Kidney (tissue), 11 donors: ENCODE results near the gene HIC2. TPM values are rescaled to one million over a fixed set of nuclear protein-coding genes. Genes with fewer than 3 reads are reported as not detected.
"Not testable (repeated sequence)": the region's sequence is repeated elsewhere in the genome, so short reads cannot be mapped to it uniquely, and the experiment has no call there.

Source experiments
- DNase-seq, 5 donors: peaks; one replicate each; pipeline ENCODE4 v3.0.0-alpha.2; 2013 to 2020
- FAIRE-seq: peaks from 2 replicates; lab custom pipeline; 2012; peaks lifted over from hg19 to GRCh38; lab: Jason Lieb, UNC
- H3K27ac ChIP-seq, 2 donors: one replicate each; pipeline ENCODE4 v1.7.0; 2013; ENCODE audit warnings: low read depth in 2 of 2, low read length in 2 of 2, inconsistent platforms in 1 of 2
- H3K27me3 ChIP-seq: one replicate; pipeline ENCODE4 v1.7.1; 2013; ENCODE audit warnings: low read length, inconsistent platforms; ENCODE audit not compliant: control insufficient read depth, insufficient read depth
- H3K36me3 ChIP-seq, 3 donors: one replicate each; pipeline versions ENCODE4 v1.7.0 to v1.7.1; 2013; ENCODE audit warnings: low read length in 3 of 3, control low read depth in 1 of 3, inconsistent platforms in 1 of 3; ENCODE audit not compliant: insufficient read depth in 3 of 3, control insufficient read depth in 2 of 3
- H3K4me1 ChIP-seq, 3 donors: one replicate each; pipeline versions ENCODE4 v1.7.0 to v1.7.1; 2013; ENCODE audit warnings: low read length in 3 of 3, inconsistent platforms in 1 of 3, low read depth in 1 of 3; ENCODE audit not compliant: control insufficient read depth in 2 of 3, insufficient read depth in 2 of 3
- H3K4me3 ChIP-seq, 3 donors: one replicate each; pipeline versions ENCODE4 v1.7.0 to v1.8.1; 2013; ENCODE audit warnings: low read length in 3 of 3, control low read depth in 1 of 3, inconsistent platforms in 1 of 3
- H3K9ac ChIP-seq, 3 donors: one replicate each; pipeline versions ENCODE4 v1.7.0 to v1.7.1; 2013; ENCODE audit warnings: low read length in 3 of 3, control low read depth in 1 of 3, inconsistent platforms in 1 of 3
- H3K9me3 ChIP-seq, 3 donors: one replicate each; pipeline versions ENCODE4 v1.7.0 to v1.7.1; 2013; ENCODE audit warnings: low read length in 3 of 3, control low read depth in 1 of 3, inconsistent platforms in 1 of 3; ENCODE audit not compliant: control insufficient read depth in 2 of 3, insufficient read depth in 1 of 3
- intact Hi-C: fragments of 100-400 bp; cut with DNase I; formaldehyde crosslinking; loops from one replicate; pipeline ENCODE4 v1.11.1; 2022
- polyA plus RNA-seq: library from polyadenylated mRNA; stranded (reverse); fragments of 350-450 nt; fragmentation: Illumina TruSeq; extraction: RNeasy Lipid Tissue Mini Kit (QIAGEN cat#74804); gene quantifications from one replicate; pipeline ENCODE4 v1.2.3, GENCODE V29; 2014; ENCODE audit warnings: low read depth, low replicate concordance; ENCODE audit not compliant: insufficient read depth
- total RNA-seq: library from RNA; stranded (reverse); fragmentation: NEBNext Ultra II Directional; extraction: Animal tissue kit (Norgen Biotek cat#: 25700); gene quantifications from one replicate; pipeline ENCODE4 v1.2.1, GENCODE V29; 2021
- donor health status: control.
- donor health status: control.
- donor health status: DM: yes; HTN: yes; CAD: no.
- donor health status: Normal renal cell carcinoma (clear cell type).

The HIC2 gene
- total and polyA plus RNA-seq, 2 donors from 2014 or later, result 1.4 to 4.2 TPM

GRCh38 chr22:21418974-21419638 lies 1.9 kb downstream of the HIC2 start:
- FAIRE-seq, H3K27ac ChIP-seq, H3K9me3 ChIP-seq, H3K27me3 ChIP-seq, intact Hi-C loops, H3K36me3 ChIP-seq, H3K9ac ChIP-seq, H3K4me3 ChIP-seq, H3K4me1 ChIP-seq: not testable (repeated sequence)
- DNase-seq, result peak in 1 of 5 donors; percentile 50

GRCh38 chr22:21420180-21420763 lies 3.1 kb downstream of the HIC2 start:
- H3K36me3 ChIP-seq, result not testable (repeated sequence)

GRCh38 chr22:21424084-21424709 lies 7.0 kb downstream of the HIC2 start:
- DNase-seq, H3K9ac ChIP-seq, H3K4me1 ChIP-seq, H3K9me3 ChIP-seq, H3K27ac ChIP-seq, intact Hi-C loops, H3K36me3 ChIP-seq, H3K27me3 ChIP-seq, FAIRE-seq, H3K4me3 ChIP-seq: not testable (repeated sequence)

More at GRCh38 chr22:21420180-21420763, 3.1 kb downstream of the HIC2 start:
- DNase-seq, H3K9me3 ChIP-seq, H3K27me3 ChIP-seq, H3K4me1 ChIP-seq, H3K9ac ChIP-seq, intact Hi-C loops, H3K4me3 ChIP-seq, H3K27ac ChIP-seq, FAIRE-seq: not testable (repeated sequence)

GRCh38 chr22:21434378-21435233 lies 17.4 kb downstream of the HIC2 start:
- H3K4me1 ChIP-seq, H3K27ac ChIP-seq, FAIRE-seq, H3K9me3 ChIP-seq, H3K27me3 ChIP-seq, H3K36me3 ChIP-seq, DNase-seq, H3K9ac ChIP-seq, H3K4me3 ChIP-seq, intact Hi-C loops: not testable (repeated sequence)

- H3K27me3 ChIP-seq, H3K4me3 ChIP-seq, FAIRE-seq, H3K4me1 ChIP-seq, intact Hi-C loops, H3K9me3 ChIP-seq, H3K36me3 ChIP-seq, H3K9ac ChIP-seq, H3K27ac ChIP-seq: not testable (repeated sequence)
- DNase-seq, result peak in 1 of 5 donors; percentile 39
These were observed 19.0 kb downstream of the HIC2 start for GRCh38 chr22:21435998-21436810.

- DNase-seq, H3K27me3 ChIP-seq, H3K36me3 ChIP-seq, H3K27ac ChIP-seq, H3K9me3 ChIP-seq, intact Hi-C loops, FAIRE-seq, H3K9ac ChIP-seq, H3K4me1 ChIP-seq, H3K4me3 ChIP-seq: not testable (repeated sequence)
These were observed 20.8 kb downstream of the HIC2 start for GRCh38 chr22:21438013-21438412.

- H3K4me1 ChIP-seq, intact Hi-C loops, H3K27ac ChIP-seq, H3K36me3 ChIP-seq, DNase-seq, H3K27me3 ChIP-seq, H3K9me3 ChIP-seq, H3K4me3 ChIP-seq, FAIRE-seq, H3K9ac ChIP-seq: not testable (repeated sequence)
These were observed 23.0 kb downstream of the HIC2 start for GRCh38 chr22:21440018-21440636.
